Fibroblast of mammary gland (primary cell): ENCODE results near the gene ARRDC5.
"Not testable (repeated sequence)": the region's sequence is repeated elsewhere in the genome, so short reads cannot be mapped to it uniquely, and the experiment has no call there.

ENCODE experiments used
- DNase-seq: peaks from one replicate; pipeline ENCODE4 v3.0.0-alpha.2; 2010; ENCODE audit warnings: low read depth
- H3K4me3 ChIP-seq: 2 replicates; pipeline ENCODE4 v1.5.1; 2011; ENCODE audit warnings: low read depth, mild to moderate bottlenecking, low read length, moderate library complexity; ENCODE audit not compliant: control insufficient read depth
- TF ChIP-seq, protein P1 (sequence below): conservative IDR thresholded peaks from 2 replicates; pipeline ENCODE4 v1.5.1; 2011; ENCODE audit warnings: low read depth, low read length, inconsistent platforms; ENCODE audit not compliant: control insufficient read depth, insufficient read depth

ARRDC5 gene

DNA sequence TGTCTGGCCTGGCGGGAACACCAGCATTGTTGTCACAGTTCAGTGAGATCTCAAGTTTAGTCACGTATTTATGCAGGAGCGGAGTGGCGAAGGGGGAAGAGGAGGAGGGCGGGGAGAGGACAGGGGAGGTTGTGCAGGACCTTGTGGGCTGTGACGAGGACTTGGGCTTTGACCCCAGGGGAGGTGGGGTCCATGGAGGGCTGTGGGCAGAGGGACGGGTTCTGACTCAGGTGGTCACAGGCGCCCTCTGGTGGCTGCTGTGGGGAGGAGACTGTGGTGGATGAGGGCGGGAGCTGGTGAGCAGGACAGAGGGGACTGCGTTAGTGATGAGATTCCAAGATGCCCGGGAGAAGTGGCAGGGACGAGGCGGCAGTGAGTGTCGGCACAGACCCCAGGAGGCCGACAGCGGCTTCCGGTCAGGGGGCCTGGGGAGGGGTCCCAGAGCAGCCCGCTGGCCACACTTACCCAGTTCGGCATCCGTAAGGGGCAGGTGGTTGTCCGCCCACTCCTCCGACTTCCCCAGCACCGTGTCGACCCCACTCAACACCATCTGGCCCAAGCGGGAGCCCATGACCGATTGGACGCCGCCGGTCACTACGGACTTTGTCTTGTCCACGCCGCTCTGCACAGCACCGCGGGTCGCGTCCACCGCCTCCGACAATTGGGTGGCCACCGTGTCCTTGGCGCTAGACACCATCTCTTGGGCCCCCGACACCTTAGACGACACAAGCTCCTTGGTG, 51.0 kb downstream of the ARRDC5 start:
- peak; percentile 57 for DNase-seq
- H3K4me3 ChIP-seq: no peak overlapping the region
- TF ChIP-seq, protein P1, sequence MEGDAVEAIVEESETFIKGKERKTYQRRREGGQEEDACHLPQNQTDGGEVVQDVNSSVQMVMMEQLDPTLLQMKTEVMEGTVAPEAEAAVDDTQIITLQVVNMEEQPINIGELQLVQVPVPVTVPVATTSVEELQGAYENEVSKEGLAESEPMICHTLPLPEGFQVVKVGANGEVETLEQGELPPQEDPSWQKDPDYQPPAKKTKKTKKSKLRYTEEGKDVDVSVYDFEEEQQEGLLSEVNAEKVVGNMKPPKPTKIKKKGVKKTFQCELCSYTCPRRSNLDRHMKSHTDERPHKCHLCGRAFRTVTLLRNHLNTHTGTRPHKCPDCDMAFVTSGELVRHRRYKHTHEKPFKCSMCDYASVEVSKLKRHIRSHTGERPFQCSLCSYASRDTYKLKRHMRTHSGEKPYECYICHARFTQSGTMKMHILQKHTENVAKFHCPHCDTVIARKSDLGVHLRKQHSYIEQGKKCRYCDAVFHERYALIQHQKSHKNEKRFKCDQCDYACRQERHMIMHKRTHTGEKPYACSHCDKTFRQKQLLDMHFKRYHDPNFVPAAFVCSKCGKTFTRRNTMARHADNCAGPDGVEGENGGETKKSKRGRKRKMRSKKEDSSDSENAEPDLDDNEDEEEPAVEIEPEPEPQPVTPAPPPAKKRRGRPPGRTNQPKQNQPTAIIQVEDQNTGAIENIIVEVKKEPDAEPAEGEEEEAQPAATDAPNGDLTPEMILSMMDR: peak; percentile 78

DNA sequence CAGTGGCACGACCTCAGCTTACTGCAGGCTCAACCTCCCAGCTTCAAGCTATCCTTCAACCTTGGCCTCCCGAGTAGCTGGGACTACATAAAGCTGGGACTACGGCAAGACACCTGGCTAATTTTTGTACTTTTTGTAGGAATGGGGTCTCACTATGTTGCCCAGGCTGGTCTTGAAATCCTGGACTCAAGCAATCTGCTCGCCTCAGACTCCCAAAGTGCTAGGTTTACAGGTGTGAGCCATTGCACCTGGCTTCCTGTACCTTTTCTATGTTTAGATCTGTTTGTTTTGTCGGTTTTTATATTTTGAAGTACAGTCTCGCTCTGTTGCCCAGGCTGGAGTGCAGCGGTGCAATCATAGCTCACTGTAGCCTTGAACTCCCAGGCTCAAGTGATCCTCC, 53.7 kb downstream of the ARRDC5 start:
- DNase-seq: no peak
- no peak overlapping the region for H3K4me3 ChIP-seq
- TF ChIP-seq, protein P1: no peak

DNA sequence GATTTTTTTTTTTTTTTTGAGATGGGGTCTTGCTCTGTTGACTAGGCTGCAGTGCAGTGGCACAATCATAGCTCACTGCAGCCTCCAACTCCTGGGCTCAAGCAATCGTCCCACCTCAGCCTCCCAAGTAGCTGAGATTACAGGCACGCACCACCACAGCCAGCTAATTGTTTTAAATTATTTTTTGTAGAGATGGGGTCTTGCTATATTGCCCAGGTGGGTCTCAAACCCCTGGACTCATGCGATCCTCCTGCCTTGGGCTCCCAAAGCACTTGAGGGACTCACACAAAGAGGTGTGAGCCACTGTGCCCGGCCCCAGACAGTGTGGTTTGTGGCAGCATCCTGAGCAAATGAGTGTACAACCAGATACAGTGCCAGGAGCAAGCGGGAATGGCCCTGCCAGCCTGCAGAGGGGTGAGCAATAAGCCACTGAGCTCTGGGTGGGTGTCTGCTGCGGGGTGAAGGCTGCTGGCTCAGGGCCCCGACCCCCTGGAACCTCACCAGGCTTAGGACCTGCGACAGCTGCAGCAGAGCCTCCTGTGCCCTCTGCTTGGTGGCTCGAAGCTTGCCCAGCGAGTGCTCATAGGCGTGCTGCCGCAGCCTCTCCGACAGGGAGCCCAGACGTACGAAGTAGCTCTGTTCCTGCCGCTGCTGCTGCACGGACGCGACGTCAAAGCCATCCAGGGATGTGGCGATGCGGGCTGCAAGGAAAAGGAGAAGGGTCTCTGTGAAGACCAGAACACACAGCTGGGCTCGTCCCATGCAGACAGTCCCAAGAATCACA, 55.3 kb downstream of the ARRDC5 start:
- H3K4me3 ChIP-seq: no peak overlapping the region
- TF ChIP-seq, protein P1: no peak
- DNase-seq: no peak

DNA sequence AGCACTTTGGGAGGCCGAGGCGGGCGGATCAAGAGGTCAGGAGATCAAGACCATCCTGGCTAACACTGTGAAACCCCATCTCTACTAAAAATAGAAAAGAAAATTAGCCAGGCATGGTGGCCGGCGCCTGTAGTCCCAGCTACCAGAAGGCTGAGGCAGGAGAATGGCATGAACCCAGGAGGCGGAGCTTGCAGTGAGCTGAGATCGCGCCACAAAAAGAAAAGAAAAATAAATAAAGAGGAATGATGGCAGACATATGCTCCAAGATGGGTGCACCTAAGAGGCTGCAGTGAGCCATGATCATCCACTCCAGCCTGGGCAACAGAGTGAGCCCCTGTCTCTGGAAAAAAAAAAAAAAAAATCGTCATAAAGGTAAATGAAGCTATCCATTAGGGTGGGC, 56.7 kb downstream of the ARRDC5 start:
- not testable (repeated sequence) for H3K4me3 ChIP-seq
- peak; percentile 52 for DNase-seq

DNA sequence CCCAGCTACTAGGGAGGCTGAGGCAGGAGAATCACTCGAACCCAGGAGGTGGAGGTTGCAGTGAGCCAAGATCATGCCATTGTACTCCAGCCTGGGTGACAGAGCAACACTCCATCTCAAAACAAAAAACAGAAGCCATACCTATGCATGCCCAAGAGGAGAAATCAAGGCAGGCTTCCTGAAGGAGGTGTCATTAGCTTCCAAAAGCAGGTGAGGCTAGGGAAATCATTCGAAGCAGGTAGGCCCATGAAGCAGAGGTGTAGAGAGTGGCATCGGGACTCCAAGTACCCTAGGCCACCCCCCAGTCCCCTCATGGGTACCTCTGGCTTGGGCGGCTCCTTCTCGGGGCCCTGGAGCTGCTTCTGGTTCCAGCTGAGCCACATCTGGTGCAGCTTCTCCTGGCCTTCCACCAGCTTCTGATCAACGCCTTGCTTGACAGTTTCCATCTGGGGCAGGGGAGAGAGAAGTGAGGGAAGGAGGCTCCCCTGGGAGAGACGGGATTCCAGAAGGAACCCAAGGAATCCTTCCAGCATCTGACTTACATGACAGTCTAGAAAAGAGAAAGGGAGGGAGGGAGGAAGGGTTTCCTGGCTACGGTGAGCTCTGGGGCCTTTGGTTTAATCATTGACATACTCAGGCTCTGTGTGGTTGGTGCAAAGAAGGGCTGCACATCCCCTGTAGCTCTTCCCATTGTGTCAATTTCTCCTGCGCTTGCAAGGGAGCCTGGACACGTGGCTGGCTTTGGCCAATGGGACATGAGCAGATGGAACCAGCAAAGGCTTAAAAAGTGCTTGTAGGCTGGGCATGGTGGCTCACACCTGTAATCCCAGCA, 58.1 kb downstream of the ARRDC5 start:
- no peak overlapping the region for H3K4me3 ChIP-seq
- peak; percentile 82 for DNase-seq
- TF ChIP-seq, protein P1: no peak

DNA sequence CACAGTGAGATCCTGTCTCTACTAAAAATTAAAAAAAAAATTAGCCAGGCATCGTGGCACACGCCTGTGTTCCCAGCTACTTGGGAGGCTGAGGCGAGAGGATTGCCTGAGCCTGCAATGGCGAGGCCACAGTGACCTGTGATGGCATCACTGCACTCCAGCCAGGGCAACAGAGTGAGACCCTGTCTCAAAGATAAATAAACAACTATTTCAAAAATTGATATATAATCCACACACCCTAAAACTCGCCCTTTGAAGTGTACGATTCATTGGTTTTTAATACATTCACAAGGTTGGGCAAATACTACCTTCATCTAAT, 59.1 kb downstream of the ARRDC5 start:
- H3K4me3 ChIP-seq: no peak overlapping the region
- DNase-seq: no peak
- TF ChIP-seq, protein P1: no peak
